ENCODE results near the gene DECR2. TPM values are rescaled to one million over a fixed set of nuclear protein-coding genes. Genes with fewer than 3 reads are reported as not detected.

DECR2 gene
- total RNA-seq, 1 donor from 2014 or later = 28.6 TPM

GRCh38 chr16:430904-431303 is 29.2 kb downstream of the DECR2 start:
- no peak for DNase-seq (ENCODE audit: low read depth)

GRCh38 chr16:440627-441026 is 38.9 kb downstream of the DECR2 start:
- peak; percentile 99 for DNase-seq (ENCODE audit: low read depth)

DNA sequence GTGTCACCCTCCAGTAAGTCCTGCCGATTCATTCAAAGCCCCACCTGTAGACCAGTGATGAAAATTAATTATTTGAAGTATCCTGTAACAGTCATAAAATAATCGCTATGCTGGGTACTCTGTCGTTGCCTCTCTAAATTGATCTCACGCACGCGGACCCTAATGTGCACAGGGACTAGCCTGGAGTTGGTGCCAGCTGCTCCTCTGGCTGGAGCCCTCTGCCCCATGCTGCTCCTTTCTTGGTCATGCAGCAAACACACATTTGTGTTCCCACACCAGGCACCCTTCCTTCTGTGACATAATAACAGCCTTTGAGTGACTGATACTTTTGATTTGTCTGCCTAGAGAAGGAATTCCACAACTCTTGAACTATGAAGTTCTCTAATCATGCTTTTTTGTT is 39.8 kb downstream of the DECR2 start:
- peak; percentile 58 for DNase-seq (ENCODE audit: low read depth)

DNA sequence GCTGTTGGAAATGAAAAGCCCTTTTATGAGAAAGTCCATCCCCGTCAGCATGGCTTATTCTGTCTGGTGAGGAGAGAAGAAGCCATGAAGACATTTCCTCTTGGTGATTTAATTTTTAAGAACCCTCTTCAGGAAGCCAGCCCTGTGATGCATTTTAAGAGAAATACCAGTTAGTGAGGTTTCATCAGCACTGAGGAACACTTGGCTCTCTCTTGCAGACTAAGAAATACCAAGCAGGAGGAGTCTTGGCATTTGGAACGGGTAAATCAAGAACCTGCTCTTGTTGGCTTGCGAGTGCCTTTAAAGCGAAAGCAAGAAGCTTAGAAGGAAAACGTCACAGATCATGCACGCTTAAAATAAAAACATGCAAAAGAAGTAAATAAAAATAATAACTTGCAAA is 41.3 kb downstream of the DECR2 start:
- DNase-seq (ENCODE audit: low read depth) = no peak

DNA sequence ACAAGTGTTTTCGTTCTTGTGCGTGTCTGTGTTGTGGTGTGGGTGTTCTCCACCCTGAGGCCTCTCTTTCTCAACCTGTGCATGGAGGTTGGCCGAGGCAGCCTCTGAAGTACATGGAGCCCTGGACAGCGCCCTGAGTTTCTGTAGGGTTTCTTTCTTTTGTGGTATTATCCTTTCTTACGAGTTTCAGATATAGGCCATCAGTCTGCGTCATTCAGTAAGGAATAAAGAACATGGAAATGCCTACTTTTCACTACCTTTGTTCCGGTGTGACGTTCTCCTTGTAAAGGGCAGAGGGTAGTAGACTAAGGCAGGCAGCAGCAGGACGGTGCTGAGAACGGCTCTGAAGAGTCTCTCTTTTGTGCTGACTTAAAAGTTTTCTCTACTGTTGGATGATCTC is 42.3 kb downstream of the DECR2 start:
- DNase-seq (ENCODE audit: low read depth) = no peak

- no peak for DNase-seq (ENCODE audit: low read depth)
Observed at GRCh38 chr16:445566-445965, 43.9 kb downstream of the DECR2 start.

DNA sequence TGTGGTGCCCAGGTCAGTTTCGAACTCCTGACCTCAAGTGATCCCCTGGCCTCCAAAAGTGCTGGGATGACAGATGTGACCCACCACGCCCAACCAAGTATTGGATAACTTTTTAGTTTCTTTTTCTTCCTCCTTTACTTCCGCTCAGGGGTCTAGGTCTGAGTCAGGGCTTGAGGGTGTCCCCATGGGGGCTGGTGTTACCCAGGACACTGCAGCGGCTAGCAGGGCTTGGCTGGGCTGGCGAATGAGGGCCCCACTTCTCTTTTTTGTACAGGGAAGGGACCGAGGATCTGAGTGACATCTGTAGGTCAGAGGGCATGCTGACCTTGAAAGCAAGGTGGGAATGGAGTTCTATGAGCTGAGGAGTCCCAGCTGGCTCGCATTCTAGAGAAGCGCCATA is 48.7 kb downstream of the DECR2 start:
- no peak for DNase-seq (ENCODE audit: low read depth)

DNA sequence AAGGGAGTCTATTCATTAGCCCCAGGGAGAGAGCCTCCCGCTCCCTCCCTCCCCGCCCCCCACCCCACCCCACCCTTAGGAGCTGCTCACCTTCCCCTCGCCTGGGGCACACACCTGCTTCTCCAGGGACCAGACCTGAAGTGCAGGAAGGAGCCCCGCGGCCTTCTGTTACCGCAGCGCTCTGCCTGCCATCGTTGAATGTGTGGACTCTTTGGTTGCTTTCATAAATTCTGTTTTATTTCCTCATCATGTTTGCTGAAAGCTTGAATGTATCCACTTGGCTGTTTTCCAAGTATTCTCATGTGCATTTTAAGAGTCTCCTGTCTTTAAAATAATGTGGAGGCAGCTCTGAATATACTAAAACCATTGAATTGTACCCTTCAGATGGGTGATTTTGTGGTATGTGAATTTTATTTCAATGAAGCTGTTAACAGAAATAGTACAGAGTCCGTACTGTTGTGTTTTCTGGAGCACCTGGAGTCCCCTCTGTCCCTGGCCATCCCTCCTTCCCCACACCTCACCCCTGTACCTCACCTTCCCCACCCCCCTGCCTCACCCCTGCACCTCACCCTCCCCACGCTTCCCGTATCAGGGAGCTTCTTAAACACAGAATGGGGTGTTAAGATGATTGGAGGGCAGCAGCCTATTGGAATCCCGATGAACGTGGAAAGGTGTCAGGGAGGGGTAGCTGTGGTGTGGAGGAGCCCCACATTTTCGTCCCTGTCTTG is 49.3 kb downstream of the DECR2 start:
- no peak for DNase-seq (ENCODE audit: low read depth)

GRCh38 chr16:454397-454940 is 52.8 kb downstream of the DECR2 start:
- no peak for DNase-seq (ENCODE audit: low read depth)

GRCh38 chr16:455453-455852 is 53.8 kb downstream of the DECR2 start:
- DNase-seq (ENCODE audit: low read depth) = no peak

- DNase-seq (ENCODE audit: low read depth) = no peak
Observed at GRCh38 chr16:456891-457483, 55.3 kb downstream of the DECR2 start.

DNA sequence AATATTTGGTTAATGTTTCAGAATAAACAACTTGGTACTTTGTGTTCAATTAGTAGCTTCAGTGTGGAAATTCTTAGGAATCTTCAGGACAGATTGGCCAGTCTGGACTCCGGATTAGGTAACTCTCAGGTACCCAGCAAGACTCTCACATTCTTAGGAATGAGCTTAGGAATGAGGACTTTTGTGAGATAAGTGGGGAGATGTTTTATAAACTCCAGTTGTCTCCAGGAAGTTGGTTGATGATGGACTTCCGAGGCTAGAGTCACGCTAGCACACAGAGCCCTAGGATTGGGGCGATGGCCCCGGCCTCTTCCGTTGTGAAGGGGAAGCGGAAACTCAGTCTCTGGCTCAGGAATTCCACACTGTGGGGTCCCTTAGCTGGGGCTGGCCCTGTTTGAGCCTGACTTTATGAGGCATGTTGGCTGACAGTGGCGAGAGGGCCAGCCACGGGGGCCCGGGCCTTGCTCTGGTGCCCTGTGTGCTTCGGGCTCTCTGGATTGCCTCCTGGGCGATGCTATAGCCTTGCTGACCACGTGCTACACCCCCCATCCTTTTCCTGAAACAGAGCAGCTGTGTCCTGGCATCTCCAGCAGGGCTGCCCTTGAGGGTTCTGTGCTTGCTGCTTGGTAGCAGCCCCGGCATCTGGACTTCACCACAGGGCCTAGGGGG is 56.2 kb downstream of the DECR2 start:
- DNase-seq (ENCODE audit: low read depth) = peak; percentile 79

DNA sequence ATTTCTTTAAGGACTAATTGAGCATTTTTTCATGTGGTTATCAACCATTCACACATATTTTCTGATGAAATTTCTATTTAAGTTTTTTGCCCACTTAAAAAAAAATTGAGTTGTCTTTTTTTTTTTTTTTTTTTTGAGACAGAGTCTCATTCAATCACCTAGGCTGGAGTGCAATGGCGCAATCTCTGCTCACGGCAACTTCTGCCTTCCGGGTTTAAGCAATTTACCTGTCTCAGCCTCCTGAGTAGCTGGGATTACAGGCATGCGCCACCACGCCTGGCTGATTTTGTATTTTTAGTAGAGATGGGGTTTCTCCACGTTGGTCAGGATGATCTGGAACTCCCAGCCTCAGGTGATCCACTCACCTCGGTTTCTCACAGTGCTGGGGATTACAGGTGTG is 58.1 kb downstream of the DECR2 start:
- DNase-seq (ENCODE audit: low read depth) = no peak

GRCh38 chr16:460787-461186 is 59.1 kb downstream of the DECR2 start:
- no peak for DNase-seq (ENCODE audit: low read depth)

Other genes with a start within 250 kb of the DECR2 start
- not detected in 2 replicates for gene HBZ, start 249.2 kb upstream of the DECR2 start, total RNA-seq
- not detected in 2 replicates for gene HBM, start 235.9 kb upstream of the DECR2 start, total RNA-seq
- gene HBA2, start 229.0 kb upstream of the DECR2 start, total RNA-seq = not detected in 2 replicates
- 0.83 TPM in 1 of 2 replicates, not detected in the other for gene HBA1, start 225.2 kb upstream of the DECR2 start, total RNA-seq
- not detected in 2 replicates for gene HBQ1, start 221.4 kb upstream of the DECR2 start, total RNA-seq
- gene LUC7L, start 172.4 kb upstream of the DECR2 start, total RNA-seq = 105 and 106 TPM in 2 replicates
- gene FAM234A, start 167.1 kb upstream of the DECR2 start, total RNA-seq = 162 and 222 TPM in 2 replicates
- 2.3 and 4.0 TPM in 2 replicates for gene RGS11, start 125.9 kb upstream of the DECR2 start, total RNA-seq
- gene ARHGDIG, start 121.3 kb upstream of the DECR2 start, total RNA-seq = 0.48 TPM in 1 of 2 replicates, not detected in the other
- 0.31 and 0.78 TPM in 2 replicates for gene PDIA2, start 118.7 kb upstream of the DECR2 start, total RNA-seq
- 18.5 and 26.1 TPM in 2 replicates for gene AXIN1, start 49.2 kb upstream of the DECR2 start, total RNA-seq
- 103 and 112 TPM in 2 replicates for gene MRPL28, start 31.3 kb upstream of the DECR2 start, total RNA-seq
- 48.1 and 53.4 TPM in 2 replicates for gene PGAP6, start 19.9 kb upstream of the DECR2 start, total RNA-seq
- 50.3 and 59.1 TPM in 2 replicates for gene NME4, start 4.7 kb upstream of the DECR2 start, total RNA-seq
- gene RAB11FIP3, start 23.8 kb downstream of the DECR2 start, total RNA-seq = 114 and 126 TPM in 2 replicates
- gene CAPN15, start 125.8 kb downstream of the DECR2 start, total RNA-seq = 81.8 and 141 TPM in 2 replicates
- gene PRR35, start 158.5 kb downstream of the DECR2 start, total RNA-seq = 2.9 and 12.5 TPM in 2 replicates
- gene NHLRC4, start 165.1 kb downstream of the DECR2 start, total RNA-seq = 0.05 and 1.2 TPM in 2 replicates
- 45.4 and 59.9 TPM in 2 replicates for gene PIGQ, start 168.1 kb downstream of the DECR2 start, total RNA-seq
- 17.2 and 19.1 TPM in 2 replicates for gene RAB40C, start 188.2 kb downstream of the DECR2 start, total RNA-seq
- 0.70 and 0.83 TPM in 2 replicates for gene WFIKKN1, start 229.1 kb downstream of the DECR2 start, total RNA-seq
- 83.6 and 83.7 TPM in 2 replicates for gene METTL26, start 234.4 kb downstream of the DECR2 start, total RNA-seq
- gene MCRIP2, start 239.9 kb downstream of the DECR2 start, total RNA-seq = 54.5 and 61.2 TPM in 2 replicates
- gene WDR90, start 247.5 kb downstream of the DECR2 start, total RNA-seq = 6.5 and 8.0 TPM in 2 replicates

All from myocyte (in vitro differentiated cells).